ENCODE data around the gene SET.

SET gene

GRCh38 chr9:128714586-128715435 lies 25.8 kb downstream of the SET start:
- H3K4me3 ChIP-seq (ENCODE audit: control insufficient read depth, low read depth, low read length): no peak overlapping the region
- no peak for DNase-seq (ENCODE audit: low read depth)
- TF ChIP-seq CTCF (conservative IDR thresholded peaks at IDR 0.05; ENCODE audit: control insufficient read depth, insufficient read depth, low read depth, low read length): no peak

GRCh38 chr9:128715436-128715750 lies 26.4 kb downstream of the SET start:
- DNase-seq (ENCODE audit: low read depth): no peak
- no peak overlapping the region for H3K4me3 ChIP-seq (ENCODE audit: control insufficient read depth, low read depth, low read length)
- no peak for TF ChIP-seq CTCF (conservative IDR thresholded peaks at IDR 0.05; ENCODE audit: control insufficient read depth, insufficient read depth, low read depth, low read length)

GRCh38 chr9:128716581-128717254 lies 27.7 kb downstream of the SET start:
- TF ChIP-seq CTCF (conservative IDR thresholded peaks at IDR 0.05; ENCODE audit: control insufficient read depth, insufficient read depth, low read depth, low read length): no peak
- no peak overlapping the region for H3K4me3 ChIP-seq (ENCODE audit: control insufficient read depth, low read depth, low read length)
- no peak for DNase-seq (ENCODE audit: low read depth)

GRCh38 chr9:128718047-128718446 lies 29.0 kb downstream of the SET start:
- no peak for TF ChIP-seq CTCF (conservative IDR thresholded peaks at IDR 0.05; ENCODE audit: control insufficient read depth, insufficient read depth, low read depth, low read length)
- no peak for DNase-seq (ENCODE audit: low read depth)
- H3K4me3 ChIP-seq (ENCODE audit: control insufficient read depth, low read depth, low read length): no peak overlapping the region

- no peak overlapping the region for H3K4me3 ChIP-seq (ENCODE audit: control insufficient read depth, low read depth, low read length)
- DNase-seq (ENCODE audit: low read depth): no peak
- TF ChIP-seq CTCF (conservative IDR thresholded peaks at IDR 0.05; ENCODE audit: control insufficient read depth, insufficient read depth, low read depth, low read length): no peak
Measured at GRCh38 chr9:128718475-128718874, 29.5 kb downstream of the SET start.

GRCh38 chr9:128719919-128720605 lies 31.0 kb downstream of the SET start:
- DNase-seq (ENCODE audit: low read depth): no peak
- H3K4me3 ChIP-seq (ENCODE audit: control insufficient read depth, low read depth, low read length): no peak overlapping the region
- no peak for TF ChIP-seq CTCF (conservative IDR thresholded peaks at IDR 0.05; ENCODE audit: control insufficient read depth, insufficient read depth, low read depth, low read length)
